Keratinocyte (primary cell): ENCODE data around the gene PNPLA7. TPM values are rescaled to one million over a fixed set of nuclear protein-coding genes. Genes with fewer than 3 reads are reported as not detected.
A peak's percentile ranks its signal among the peaks of the same experiment; 100 is the strongest.

ENCODE experiments used
- DNase-seq: peaks from one replicate; pipeline ENCODE4 v3.0.0-alpha.2; 2011; ENCODE audit warnings: low read depth, missing footprints, low spot score
- FAIRE-seq: peaks from 2 replicates; lab custom pipeline; 2011; peaks lifted over from hg19 to GRCh38; lab: Jason Lieb, UNC
- H2AFZ ChIP-seq: 2 replicates; pipeline ENCODE4 v1.6.0; 2012; ENCODE audit warnings: low read length, control low read depth, inconsistent platforms; ENCODE audit not compliant: control insufficient read depth
- H3K27ac ChIP-seq: 2 replicates; pipeline ENCODE4 v1.5.1; 2011; ENCODE audit warnings: low read length; ENCODE audit not compliant: control insufficient read depth, insufficient read depth
- H3K27me3 ChIP-seq: 3 replicates; pipeline ENCODE4 v1.6.0; 2011; ENCODE audit warnings: low read length; ENCODE audit not compliant: control insufficient read depth, insufficient read depth; ENCODE audit errors: extremely low read depth
- H3K36me3 ChIP-seq, 2 experiments: 2 replicates in 1 of 2; 3 replicates in 1 of 2; pipeline ENCODE4 v1.5.1; 2011; ENCODE audit warnings: low read length in 2 of 2, mild to moderate bottlenecking in 1 of 2; ENCODE audit not compliant: control insufficient read depth in 2 of 2, insufficient read depth in 2 of 2; ENCODE audit errors: extremely low read depth in 1 of 2
- H3K4me1 ChIP-seq: 3 replicates; pipeline ENCODE4 v1.5.1; 2011; ENCODE audit warnings: low read length; ENCODE audit not compliant: control insufficient read depth, insufficient read depth; ENCODE audit errors: extremely low read depth
- H3K4me2 ChIP-seq: 3 replicates; pipeline ENCODE4 v1.6.0; 2011; ENCODE audit warnings: low read depth, low read length; ENCODE audit not compliant: control insufficient read depth, insufficient read depth; ENCODE audit errors: extremely low read depth
- H3K4me3 ChIP-seq, 3 experiments: fragments of 200-600 bp in 1 of 3; sonication (generic) in 1 of 3; 2 replicates in 2 of 3; 3 replicates in 1 of 3; pipeline ENCODE4 v1.5.1; 2011 to 2016; ENCODE audit warnings: low read length in 3 of 3, mild to moderate bottlenecking in 3 of 3, control low read depth in 2 of 3, inconsistent platforms in 1 of 3, low read depth in 1 of 3, mixed read lengths in 1 of 3, mixed run types in 1 of 3, moderate library complexity in 1 of 3; ENCODE audit not compliant: control insufficient read depth in 2 of 3, insufficient read depth in 2 of 3; ENCODE audit errors: extremely low read depth in 1 of 3
- H3K79me2 ChIP-seq: 2 replicates; pipeline ENCODE4 v1.6.0; 2012; ENCODE audit warnings: low read length; ENCODE audit not compliant: control insufficient read depth, insufficient read depth
- H3K9ac ChIP-seq: 3 replicates; pipeline ENCODE4 v1.6.0; 2011; ENCODE audit warnings: low read length; ENCODE audit not compliant: control insufficient read depth, insufficient read depth; ENCODE audit errors: extremely low read depth
- H3K9me1 ChIP-seq: 3 replicates; pipeline ENCODE4 v1.6.0; 2011; ENCODE audit warnings: low read length; ENCODE audit not compliant: control insufficient read depth, insufficient read depth; ENCODE audit errors: extremely low read depth
- H3K9me3 ChIP-seq: 2 replicates; pipeline ENCODE4 v1.5.1; 2012; ENCODE audit warnings: low read depth, low read length; ENCODE audit not compliant: control insufficient read depth
- H4K20me1 ChIP-seq: 3 replicates; pipeline ENCODE4 v1.6.0; 2011; ENCODE audit warnings: low read length; ENCODE audit not compliant: control insufficient read depth, insufficient read depth; ENCODE audit errors: extremely low read depth
- EZH2 ChIP-seq: IDR thresholded peaks from one replicate; pipeline ENCODE4 v1.6.1; 2012; ENCODE audit warnings: inconsistent platforms, mild to moderate bottlenecking, low read length, moderate library complexity
- dilution Hi-C: fragments of 300-500 bp; cut with MboI; formaldehyde crosslinking; loops from one replicate; pipeline ENCODE4 v1.7.0; 2020; ENCODE audit warnings: low sequenced_read_pairs; ENCODE audit not compliant: extremely low pct_ligation_motif_present
- polyA plus RNA-seq, 5 experiments: library from polyadenylated mRNA; depleted of rRNA in 3 of 5; stranded (reverse) in 3 of 5; stranded (forward) in 1 of 5; unstranded in 1 of 5; fragments of >200 nt; gene quantifications; 1 replicate in 1 of 5; 2 replicates in 3 of 5; 3 replicates in 1 of 5; pipeline versions ENCODE4 v1.2.1 to v1.2.3, GENCODE V29; 2011 to 2012; ENCODE audit warnings: missing spikeins in 2 of 5, low read depth in 1 of 5, low replicate concordance in 1 of 5
- TF ChIP-seq, protein P1 (sequence below), 3 experiments: IDR thresholded peaks in 1 of 3; conservative IDR thresholded peaks in 1 of 3; optimal IDR thresholded peaks in 1 of 3; 2 replicates in 2 of 3; 3 replicates in 1 of 3; pipeline versions ENCODE3 to v1.5.1; 2011; ENCODE audit warnings: low read length in 3 of 3, mild to moderate bottlenecking in 3 of 3, moderate library complexity in 2 of 3, control low read depth in 1 of 3, inconsistent platforms in 1 of 3; ENCODE audit not compliant: insufficient read depth in 2 of 3; ENCODE audit errors: extremely low read depth in 1 of 3

Gene PNPLA7
- polyA plus RNA-seq, 1 donor (not counting 4 experiments of a cell fraction or from before 2014, with no cell fraction given): 0.34 TPM

DNA sequence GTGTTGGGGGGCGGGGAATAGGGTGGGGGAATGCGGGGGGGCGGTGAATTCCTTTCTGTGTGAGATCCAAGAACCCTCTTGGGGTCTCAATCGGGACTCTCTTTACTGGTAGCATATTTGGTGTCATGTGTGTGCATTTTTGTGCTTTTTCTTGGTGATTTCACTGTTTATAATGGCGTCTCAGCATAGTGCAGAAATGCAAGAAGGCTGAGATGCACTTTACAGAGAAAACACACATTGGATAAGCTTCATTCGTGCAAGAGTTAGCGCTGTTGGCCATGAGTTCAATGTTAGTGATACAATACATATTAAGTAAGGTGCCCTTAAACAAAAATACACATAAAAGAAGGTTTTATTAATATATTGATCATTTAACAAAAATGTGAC is 108.3 kb downstream of the PNPLA7 start:
- Histone ChIP-seq H3K36me3 (no peaks in the 10 kb centered on the region), H3K9me1 (no peaks in the 10 kb centered on the region), H3K4me2 (no peak overlapping the region), H2AFZ (no peak overlapping the region), H3K4me1 (peaks cover 12% of the 10 kb centered on the region), H3K27ac (no peak overlapping the region), H4K20me1 (peaks cover 5% of the 10 kb centered on the region), H3K79me2 (no peaks in the 10 kb centered on the region), H3K9me3 (no peaks in the 10 kb centered on the region), H3K27me3 (peaks cover 11% of the 10 kb centered on the region), H3K9ac (no peak overlapping the region), H3K4me3 (no peak overlapping the region)
- no peak for TF ChIP-seq EZH2
- TF ChIP-seq, protein P1, sequence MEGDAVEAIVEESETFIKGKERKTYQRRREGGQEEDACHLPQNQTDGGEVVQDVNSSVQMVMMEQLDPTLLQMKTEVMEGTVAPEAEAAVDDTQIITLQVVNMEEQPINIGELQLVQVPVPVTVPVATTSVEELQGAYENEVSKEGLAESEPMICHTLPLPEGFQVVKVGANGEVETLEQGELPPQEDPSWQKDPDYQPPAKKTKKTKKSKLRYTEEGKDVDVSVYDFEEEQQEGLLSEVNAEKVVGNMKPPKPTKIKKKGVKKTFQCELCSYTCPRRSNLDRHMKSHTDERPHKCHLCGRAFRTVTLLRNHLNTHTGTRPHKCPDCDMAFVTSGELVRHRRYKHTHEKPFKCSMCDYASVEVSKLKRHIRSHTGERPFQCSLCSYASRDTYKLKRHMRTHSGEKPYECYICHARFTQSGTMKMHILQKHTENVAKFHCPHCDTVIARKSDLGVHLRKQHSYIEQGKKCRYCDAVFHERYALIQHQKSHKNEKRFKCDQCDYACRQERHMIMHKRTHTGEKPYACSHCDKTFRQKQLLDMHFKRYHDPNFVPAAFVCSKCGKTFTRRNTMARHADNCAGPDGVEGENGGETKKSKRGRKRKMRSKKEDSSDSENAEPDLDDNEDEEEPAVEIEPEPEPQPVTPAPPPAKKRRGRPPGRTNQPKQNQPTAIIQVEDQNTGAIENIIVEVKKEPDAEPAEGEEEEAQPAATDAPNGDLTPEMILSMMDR (optimal IDR thresholded peaks at IDR 0.05 in 1 of 3, IDR thresholded peaks at IDR 0.05 in 1 of 3, conservative IDR thresholded peaks at IDR 0.05 in 1 of 3; ENCODE audit: extremely low read depth in 1 of 3, insufficient read depth in 2 of 3, low read length in 3 of 3): no peak
- FAIRE-seq (no peak), DNase-seq (no peak)
- dilution Hi-C loops: no loop called here

- peaks cover 12% of the 10 kb centered on the region for H3K4me1 ChIP-seq
- no peaks in the 10 kb centered on the region for H3K36me3 ChIP-seq
- peaks cover 14% of the 10 kb centered on the region for H3K27me3 ChIP-seq
- H3K27ac ChIP-seq: no peak within 1 kb of the TSS
- no peaks in the 10 kb centered on the region for H3K79me2 ChIP-seq
- no peaks in the 10 kb centered on the region for H3K9me1 ChIP-seq
- no peaks in the 10 kb centered on the region for H3K9me3 ChIP-seq
- peak within 1 kb of the TSS; percentile 51 for H3K4me2 ChIP-seq
- dilution Hi-C loops: no loop called here
- peak within 1 kb of the TSS in 1 of 3 experiments; percentile 26 for H3K4me3 ChIP-seq
- no peak within 1 kb of the TSS for H3K9ac ChIP-seq
- TF ChIP-seq EZH2: no peak
- TF ChIP-seq, protein P1 (optimal IDR thresholded peaks at IDR 0.05 in 1 of 3, IDR thresholded peaks at IDR 0.05 in 1 of 3, conservative IDR thresholded peaks at IDR 0.05 in 1 of 3; ENCODE audit: extremely low read depth in 1 of 3, insufficient read depth in 2 of 3, low read length in 3 of 3): no peak
- H2AFZ ChIP-seq: no peak within 1 kb of the TSS
- DNase-seq (no peak), FAIRE-seq (no peak)
- H4K20me1 ChIP-seq: peaks cover 3% of the 10 kb centered on the region
Measured at GRCh38 chr9:137441289-137441934, 108.8 kb downstream of the PNPLA7 start, which contains the start of gene ENTPD8. ENTPD8 (minus strand) TSS chr9:137441357; CDS start chr9:137438285, 3,072 bp downstream.
